Activated CD8-positive, alpha-beta memory T cell treated with anti-CD3 and anti-CD28 coated beads, Interleukin-2, amount 50 U/mL, for 24 hours (primary cell): ENCODE measurements around the gene IGF1R.
A peak's percentile ranks its signal among the peaks of the same experiment; 100 is the strongest.

ENCODE experiments used
- DNase-seq: peaks from one replicate; pipeline ENCODE4 v3.0.0-alpha.2; 2020; ENCODE audit errors: extremely low read depth

IGF1R gene

DNA sequence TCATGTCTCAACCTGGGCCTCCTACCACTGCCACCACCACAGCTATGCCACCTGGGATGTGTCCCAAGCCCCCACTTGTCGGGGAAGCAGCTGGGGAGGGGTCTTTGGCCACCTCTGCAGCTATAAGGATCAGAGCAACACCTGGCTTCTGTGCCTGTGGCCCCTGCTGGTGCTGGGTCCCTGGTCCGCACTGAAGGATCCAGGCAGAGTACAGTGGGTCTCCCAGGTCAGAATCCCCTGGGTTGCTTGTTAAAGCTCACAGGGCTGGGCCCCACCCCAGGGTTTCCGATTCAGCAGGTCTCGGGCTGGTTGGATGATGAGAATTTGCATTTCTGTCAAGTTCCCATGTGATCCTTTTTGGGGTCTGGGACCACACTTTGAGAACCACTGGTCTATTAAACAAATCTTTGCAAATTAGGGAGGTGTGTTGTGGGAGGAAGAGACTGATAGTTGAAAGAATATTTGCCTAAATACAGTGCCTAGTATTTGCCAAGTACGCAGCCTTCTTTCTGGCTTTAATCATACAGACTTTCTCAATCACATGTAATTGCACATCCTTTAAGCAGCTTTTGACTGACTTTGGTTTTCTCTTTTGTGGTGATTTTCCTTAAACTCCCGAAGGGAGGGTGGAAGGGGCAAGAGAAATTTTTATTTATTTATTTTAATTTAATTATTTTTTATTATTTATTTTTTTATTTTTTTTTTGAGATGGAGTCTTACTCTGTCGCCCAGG lies 127.3 kb downstream of the IGF1R start:
- DNase-seq = no peak

DNA sequence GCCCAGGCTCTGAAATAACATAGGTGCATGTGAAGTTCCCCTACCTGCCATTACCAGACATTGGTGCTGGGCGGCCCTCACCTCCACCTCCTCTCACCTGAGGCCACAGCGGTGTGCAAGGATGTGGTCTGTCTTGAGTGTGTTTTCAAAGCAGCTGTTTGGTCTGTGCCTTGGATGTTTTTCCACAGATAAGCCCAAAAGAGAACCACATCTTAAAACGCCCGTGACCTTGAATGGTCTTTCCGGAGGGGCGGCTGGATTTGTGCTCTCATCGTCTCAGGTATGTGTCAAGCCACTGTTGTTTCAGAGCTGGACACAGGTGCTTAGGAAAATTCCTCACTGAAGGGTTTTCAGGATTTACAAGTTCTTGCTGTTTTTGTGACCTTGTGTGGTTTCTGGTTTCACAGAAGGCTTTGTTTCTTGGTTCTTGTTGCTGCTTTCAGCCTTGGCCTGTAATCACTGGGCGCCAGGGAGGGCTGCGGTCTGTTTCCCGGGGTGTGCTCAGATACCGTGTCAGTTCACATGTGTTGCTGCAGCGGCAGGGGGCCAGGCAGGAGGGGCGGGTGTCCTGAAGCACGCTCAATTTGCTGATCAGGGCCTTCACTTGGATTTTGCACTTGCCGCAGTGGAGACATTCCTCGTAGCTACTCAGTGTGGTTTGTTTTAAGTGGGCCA lies 128.4 kb downstream of the IGF1R start:
- no peak for DNase-seq

DNA sequence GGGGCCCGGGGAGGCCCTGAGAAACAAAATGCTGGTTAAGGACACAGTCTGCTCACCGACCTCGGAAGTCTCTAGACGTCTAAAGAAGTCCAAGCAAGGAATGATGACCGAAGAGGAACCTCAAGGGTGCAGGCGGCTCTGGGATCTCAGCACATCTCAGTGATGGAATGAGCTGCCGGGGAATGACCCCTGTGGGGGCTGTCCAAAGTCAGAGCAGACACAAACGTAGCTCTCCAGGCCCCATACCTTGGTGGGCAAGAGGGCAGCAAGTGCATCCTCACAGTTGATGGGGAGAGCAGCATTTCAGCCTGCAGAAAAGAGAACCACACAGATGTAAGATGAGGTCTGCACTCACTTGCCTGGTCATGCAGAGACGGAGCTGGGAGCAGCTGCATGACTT lies 129.1 kb downstream of the IGF1R start:
- DNase-seq = no peak

DNA sequence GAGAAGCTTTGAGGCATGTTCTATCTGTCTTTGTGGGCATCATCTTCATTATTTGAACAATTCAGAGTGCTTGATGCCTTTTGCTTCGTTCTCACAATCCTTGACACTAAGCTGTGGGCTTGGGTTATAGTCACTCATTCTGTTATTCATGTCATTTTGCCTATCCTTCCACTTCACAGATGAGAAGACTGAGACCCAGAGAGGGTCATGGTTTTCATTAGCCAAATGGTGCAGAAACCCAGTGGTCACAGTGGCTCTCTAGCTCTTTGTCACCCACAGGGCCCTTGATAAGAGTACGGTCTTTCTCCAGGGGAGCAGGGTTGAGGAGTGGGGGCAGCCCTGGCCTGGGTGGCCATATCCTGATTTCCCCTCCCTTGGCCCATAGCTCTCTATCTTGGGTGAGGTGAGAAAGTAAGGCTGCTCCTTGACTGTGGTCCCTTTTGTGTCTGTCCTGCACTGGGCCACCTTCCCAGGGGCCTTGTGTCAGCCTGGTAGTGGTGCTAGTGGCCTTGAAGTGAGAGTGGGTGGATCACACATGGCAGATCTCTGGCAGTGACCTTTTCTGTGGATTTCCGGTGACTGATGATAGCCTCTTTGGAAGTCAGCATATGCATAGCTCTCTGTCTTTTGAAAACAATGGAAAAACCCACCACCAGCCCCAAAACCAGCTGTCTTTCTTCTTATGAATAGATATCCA lies 130.1 kb downstream of the IGF1R start:
- no peak for DNase-seq

DNA sequence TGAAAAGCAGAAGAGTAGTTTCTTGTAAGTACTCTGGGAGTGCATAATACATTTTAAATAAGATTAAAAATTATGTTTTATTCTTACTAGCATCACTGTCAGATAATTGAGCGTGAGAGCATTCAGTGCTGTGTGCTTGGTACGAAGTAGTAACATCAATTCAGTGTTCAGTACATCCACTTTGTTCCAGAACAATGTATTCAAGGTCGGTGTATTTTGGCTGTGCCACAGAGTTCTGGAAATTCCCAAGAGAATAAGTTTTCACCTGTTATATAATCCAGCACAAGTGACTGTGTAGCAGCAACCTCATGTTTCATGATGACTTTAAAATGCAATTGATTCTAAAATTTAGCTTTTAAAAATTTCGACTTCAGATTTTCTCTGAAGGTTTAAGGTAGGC lies 130.6 kb downstream of the IGF1R start:
- DNase-seq = no peak

DNA sequence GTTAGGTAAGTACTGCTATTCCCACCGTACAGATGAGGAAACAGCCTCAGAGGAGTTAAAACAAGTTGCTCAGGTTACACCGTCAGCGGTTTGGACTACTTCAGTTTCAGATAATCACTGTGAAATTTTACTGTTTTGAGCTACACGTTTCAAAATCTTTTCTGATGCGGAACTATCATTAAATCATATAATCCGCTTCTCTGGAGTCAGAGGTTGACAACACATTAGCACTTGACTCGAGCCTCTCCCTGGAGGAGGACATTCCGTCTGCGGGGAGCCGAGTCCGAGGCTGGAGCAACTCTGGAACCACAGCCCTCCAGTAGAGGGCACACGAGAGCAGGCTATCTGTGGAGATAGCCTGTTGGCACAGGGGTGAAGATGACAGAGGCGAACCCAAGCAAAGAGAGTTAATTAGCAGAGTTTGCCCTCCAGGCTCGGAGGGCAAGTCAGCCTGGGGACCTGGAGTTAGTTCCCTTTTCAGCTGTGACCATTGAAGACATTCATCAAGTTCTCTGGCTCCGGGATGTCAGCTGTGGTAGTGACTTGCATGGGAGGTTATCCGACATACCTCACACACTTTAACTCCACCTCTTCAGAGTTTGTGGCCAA lies 131.2 kb downstream of the IGF1R start:
- peak; percentile 56 for DNase-seq

DNA sequence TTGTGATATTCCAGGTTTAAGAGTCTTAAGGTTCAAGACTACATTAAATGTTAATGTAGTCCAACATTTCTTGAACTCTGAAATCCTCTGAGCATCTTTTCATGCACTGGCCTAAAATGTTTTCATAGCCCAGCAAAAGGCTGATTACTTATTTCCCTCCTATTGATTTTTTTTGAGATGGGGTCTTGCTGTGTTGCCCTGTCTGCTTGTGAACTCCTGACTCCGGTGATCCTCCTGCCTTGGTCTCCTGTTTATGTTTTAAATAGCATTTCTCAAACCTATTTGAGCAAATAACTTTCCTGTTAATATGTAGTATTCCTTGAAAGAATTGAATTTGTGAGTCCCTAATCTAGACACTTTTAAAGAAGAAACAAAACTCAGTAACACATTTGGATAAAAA lies 133.5 kb downstream of the IGF1R start:
- no peak for DNase-seq

DNA sequence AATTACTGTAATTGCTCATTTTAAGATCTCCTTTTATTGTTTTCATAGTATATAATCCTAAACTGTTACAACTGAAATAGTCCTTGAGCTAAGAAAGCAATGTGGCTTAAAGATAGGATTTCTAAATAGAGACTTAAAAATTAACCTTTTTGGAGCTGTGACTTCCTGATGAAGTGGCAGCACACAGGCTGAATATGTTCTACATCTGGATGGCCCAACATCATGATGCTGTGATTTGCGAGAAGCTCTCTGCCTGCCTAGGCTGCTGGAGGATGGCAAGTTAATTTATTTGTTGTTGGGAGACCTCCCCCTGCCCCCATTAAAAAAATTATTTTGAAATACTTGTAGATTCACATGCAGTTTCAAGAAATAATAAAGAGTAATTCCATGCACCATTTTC lies 134.5 kb downstream of the IGF1R start:
- no peak for DNase-seq

DNA sequence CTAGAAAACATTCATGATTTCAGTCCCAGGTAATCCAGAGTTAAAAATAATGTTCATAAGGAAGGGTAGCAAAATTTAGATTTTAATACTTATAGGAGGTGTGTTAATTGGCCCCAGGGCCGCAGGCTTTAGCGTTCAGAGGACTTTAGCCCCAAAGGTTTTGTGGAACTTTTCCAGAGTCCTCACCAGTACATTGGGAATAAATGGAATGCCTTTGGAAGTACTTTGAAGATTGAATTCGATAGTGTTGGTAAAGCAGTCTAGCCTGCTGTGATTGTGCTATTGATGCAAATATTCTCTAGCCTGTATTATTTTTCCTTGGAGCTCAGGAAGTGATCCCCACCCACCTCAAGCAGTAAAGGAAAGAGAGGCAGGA lies 137.1 kb downstream of the IGF1R start:
- DNase-seq = no peak

DNA sequence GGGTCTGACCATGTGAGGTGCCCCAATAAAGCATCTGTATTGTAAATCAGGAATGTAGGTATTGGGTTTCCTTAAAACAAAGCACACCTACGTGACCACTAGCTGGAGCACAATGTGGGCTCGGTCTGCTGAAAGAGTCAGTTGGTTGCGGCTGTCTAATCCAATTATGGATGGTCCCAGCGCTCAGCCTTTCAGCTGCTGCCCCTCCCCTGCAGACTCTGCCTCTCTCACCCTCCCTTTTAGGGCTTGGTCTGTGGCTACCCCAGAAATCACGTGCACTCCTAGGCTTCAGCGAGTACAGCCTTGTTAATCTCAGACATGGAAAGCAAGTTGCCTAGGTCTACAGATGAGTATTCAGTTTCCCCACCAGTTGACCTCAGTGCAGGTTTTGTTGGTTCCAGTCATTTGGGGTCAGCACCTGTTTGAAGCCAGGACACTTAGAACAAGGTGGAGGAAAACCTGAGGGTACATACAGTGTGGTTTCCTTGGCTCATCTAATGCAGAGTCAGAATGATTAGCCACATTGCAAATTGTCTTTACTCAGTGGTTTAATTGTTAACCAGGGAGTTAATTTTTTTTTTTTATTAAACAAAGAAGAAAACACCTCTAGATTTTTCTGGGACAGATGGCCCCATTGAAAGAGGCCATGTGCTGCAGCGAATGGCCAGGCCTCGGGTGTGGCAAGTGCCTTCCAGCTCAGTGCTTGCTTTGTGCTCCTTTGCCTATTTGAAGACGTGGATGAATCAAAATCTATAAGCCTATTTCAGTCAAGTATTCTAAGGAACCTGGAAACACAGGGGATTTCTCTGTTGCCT lies 137.7 kb downstream of the IGF1R start:
- no peak for DNase-seq

DNA sequence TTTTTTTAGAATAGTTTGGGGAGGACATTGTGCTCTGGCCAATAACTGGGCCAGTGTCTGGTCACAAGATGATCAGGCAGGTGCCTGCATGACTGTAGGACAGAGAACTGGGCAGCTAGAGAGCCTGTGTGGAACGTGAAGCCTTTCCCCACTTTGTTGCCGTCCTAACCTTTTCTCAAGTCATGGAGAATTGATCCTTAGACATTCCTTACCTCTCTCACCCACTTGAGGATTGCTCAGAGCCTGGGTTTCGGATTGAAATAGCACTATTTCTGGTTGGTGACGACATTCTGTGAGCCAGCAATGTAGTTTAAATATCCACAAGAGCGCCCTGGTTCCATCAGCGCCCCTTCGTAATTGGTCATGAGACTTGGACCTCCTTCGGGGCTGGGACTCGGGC lies 138.4 kb downstream of the IGF1R start:
- DNase-seq = no peak

DNA sequence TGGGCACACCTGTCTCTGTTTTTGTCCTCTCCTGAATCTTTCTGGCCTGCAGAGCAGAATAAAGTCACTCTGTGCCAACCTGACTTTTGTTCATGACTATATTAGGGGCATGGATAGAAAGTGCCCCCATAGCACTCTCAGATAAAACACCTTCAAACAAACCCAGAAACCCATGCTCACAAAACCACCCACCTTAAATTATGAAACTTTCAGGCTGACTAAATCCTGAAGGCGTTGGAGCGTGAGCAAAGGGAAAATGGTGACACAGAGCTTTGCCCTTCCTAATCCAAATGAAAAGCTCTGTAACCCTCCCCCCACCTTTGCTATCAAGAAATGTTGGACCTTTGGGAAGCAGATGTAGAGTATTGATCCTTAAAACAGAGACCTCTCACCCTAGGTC lies 138.9 kb downstream of the IGF1R start:
- no peak for DNase-seq

DNA sequence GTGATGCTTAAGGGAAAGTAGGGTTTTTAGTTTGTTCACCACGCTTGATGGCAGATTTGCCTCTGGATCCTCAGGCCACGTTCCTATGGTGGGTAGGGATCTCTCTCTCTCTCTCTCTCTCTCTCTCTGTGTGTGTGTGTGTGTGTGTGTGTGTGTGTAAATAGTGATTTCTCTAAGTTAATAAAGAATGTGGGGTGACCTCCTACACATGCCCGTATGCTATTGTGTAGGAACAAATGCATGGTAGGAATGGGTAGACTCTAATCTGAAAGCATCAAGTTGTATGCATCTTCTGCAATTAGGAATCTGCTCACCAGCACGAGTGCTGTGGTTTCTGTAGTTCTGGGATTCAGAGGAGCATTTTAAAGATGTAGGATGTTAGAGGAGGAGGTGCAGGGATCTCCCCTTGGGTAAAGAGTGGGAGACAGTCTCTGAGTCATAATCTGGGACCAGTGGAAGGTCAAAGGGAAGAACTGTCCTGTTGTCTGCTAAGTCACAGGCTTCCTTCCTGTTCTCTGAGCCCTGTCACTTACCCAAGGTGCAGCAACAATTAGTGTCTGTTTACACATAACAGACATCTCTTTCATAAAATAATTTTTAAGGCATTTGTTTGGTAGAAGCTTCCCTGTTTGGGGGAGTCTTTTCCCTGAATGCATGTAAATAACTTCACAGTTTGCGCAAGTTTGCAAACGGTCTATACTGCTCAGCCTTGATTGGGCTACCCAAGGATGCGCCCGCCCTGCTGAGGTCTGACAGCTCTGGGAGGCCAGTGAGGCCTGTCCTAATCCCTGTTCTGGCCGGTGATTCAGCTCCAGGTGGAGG lies 139.8 kb downstream of the IGF1R start:
- no peak for DNase-seq

DNA sequence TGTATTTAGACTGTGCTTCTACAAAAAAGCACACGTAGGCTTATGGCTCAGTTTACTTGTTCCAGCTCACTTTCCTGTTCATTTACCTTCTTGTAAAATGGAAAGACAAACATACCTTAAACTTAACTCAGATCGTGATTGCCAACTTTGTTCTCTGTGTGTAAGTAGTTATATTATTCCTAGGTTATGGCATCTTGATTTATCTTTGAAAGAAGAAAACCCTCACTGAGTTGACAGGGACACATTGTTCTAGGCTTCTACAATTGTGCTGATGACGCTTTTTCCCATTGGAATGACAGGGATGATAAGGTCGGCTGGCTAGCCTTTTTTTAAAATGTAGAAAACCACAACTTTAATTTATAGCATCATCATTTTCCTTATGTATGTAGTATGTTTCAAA lies 140.7 kb downstream of the IGF1R start:
- DNase-seq = no peak

DNA sequence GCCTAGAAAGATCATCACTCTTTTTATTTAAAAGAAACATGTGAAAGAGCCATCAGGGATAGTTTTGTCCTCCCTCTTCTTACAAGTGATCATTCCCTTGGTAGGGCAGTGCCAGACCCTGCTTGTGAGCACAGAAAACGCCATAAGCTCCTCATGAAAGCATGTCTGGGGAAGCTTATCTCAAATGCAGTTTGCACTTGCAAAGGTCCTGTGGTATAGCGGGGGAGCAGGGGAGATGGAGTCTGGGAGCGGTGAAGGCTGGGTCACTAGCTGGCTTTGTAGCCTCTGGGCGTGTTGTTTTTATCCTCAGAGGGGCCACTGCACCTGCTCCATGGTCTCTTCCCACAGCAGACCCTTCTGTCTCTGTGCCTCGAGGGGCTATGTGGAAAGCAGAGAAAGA lies 141.9 kb downstream of the IGF1R start:
- DNase-seq = no peak

DNA sequence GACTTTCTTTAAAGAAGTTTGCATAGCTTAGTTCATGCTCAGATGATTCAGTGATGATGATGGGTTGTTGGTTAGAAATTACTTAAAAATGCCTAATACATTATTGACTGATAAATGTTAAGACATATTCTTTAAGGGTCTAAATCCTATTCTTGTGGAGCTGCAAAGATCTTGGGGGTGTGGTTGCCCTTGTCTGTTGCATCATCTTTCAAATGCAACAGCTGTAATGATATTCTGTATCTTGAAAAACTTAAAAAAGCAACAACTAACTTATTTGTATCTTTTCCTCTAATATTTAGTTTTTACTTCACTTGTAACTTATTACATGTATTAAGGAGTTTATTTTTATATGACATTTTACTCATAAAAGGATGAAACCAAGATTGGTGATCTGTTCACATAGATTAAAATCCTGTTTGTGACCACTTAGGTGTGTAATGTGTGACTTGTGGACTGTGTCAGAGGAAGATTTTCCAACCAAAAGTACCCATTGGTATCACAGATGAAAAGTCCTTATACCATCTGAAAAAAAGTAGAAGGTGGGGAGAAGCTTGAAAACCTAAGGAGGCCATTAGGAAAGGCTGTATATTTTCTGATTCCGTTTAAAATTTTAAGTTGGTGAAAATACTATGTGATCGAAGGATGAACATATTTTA lies 142.8 kb downstream of the IGF1R start:
- DNase-seq = no peak

DNA sequence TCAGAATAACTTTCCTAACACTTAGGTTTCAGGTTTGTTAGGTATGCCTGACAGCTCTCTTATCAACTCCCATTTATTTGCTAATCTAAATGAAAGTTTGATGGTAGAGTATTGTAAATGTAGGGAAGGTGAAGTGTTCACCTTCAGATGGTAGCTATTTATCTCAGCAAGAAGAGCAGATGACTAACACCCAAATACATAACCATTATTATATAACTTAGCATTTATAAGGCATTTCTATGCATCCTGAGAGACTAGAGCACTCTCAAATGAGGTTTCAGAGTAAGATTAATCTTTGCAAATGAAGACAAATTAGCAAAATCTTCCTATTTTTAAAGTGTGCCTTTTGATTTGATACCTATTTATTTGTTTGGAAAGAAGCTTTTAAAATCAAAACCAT lies 143.8 kb downstream of the IGF1R start:
- DNase-seq = no peak

DNA sequence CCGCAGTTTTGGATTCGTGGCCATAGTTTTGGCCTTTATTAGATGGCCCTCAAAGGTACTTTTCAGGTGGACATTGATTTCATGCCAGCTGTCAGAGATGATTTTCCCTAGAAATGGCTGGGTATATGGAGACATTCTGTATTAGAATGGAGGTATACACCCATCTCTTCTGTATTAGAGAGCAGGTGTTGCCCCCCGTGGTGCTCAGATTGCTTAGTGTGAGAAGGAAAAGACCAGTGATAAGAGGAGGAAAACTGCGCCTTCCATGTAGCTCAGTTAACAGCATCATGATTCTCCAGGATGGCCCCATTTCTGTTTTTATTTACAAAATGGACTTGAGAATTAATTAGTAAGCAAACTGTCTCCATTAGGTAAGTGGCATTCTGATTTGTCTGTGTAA lies 145.9 kb downstream of the IGF1R start:
- no peak for DNase-seq

DNA sequence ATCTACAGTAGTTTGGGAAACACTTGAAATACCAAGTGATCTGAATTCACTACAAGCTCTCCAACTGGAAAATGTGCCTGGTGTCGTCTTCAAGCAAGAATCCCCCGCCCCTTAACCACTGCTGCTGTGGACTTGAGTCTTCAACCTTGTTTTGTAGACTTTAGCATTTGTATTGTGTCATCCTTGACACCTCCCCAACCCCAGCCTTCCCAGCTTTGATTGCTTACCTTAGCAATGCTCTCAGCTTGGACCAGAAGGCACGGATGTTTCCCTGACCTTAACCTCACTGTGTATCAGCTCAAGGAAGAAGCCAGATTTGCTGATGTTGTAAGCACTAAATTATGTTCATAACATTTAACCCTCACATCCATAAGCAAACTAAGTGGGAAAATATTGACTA lies 146.4 kb downstream of the IGF1R start:
- no peak for DNase-seq

DNA sequence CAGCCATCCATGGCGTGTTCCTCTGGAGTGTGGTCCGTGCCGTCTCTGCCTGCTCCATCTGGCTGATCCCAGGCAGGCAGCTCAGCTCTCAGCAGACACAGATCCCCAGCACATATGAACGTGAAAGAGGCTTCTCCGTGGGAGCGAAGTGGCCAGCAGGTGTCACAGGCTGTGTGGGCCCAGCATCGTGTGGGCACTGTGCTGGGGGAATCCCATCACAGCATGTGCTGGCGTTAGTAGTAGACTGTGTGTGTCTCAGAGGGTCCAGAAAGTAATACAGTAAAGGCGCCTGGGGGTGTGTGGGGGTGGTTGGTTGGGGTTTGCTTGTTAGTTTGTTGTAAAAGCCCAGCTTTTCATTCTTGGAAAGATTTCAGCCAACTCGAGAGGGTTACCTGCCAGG lies 147.6 kb downstream of the IGF1R start:
- DNase-seq = no peak
